PC-3 (cell line): ENCODE data around the gene HLA-DOB. TPM values are rescaled to one million over a fixed set of nuclear protein-coding genes. Genes with fewer than 3 reads are reported as not detected.

Experiments used
- ATAC-seq: fragments of 200-7000 bp; cut with Tn5 transposase; 2 replicates; pipeline ENCODE4 v1.9.1; 2020; ENCODE audit warnings: mild to moderate bottlenecking, moderate library complexity
- BruUV-seq: library from RNA; stranded (reverse); fragments of 400-500 nt; replicated peaks from 2 replicates; lab custom pipeline; 2021; lab: Mats Ljungman, UMichigan
- CTCF ChIA-PET: fragments of 300-600 bp; sonication (Branson Sonifier 250); formaldehyde crosslinking; loops from one replicate; lab custom pipeline; 2022; ENCODE audit warnings: antibody characterized with exemption; lab: Charles Lee
- POLR2A ChIA-PET: fragments of 300-600 bp; sonication (Branson Sonifier 250); formaldehyde crosslinking; loops from one replicate; lab custom pipeline; 2022; ENCODE audit warnings: antibody characterized with exemption; ENCODE audit not compliant: unreplicated experiment; lab: Charles Lee
- DNase-seq: peaks from one replicate; pipeline ENCODE4 v3.0.0-alpha.2; 2015
- H2AFZ ChIP-seq: fragments of 300-600 bp; sonication (generic); 2 replicates; pipeline ENCODE4 v1.6.0; 2016; ENCODE audit warnings: antibody characterized with exemption, low read length
- H3F3A ChIP-seq: fragments of 300-600 bp; sonication (generic); one replicate; pipeline ENCODE4 v1.6.0; 2017; ENCODE audit warnings: antibody characterized with exemption, low read length, control low read depth, mild to moderate bottlenecking; ENCODE audit not compliant: unreplicated experiment
- H3K27ac ChIP-seq: fragments of 300-600 bp; sonication (generic); 2 replicates; pipeline ENCODE4 v1.5.1; 2016; ENCODE audit warnings: mild to moderate bottlenecking, low read length
- H3K27me3 ChIP-seq: fragments of 300-600 bp; sonication (generic); 2 replicates; pipeline ENCODE4 v1.6.1; 2016; ENCODE audit warnings: low read length, mixed read lengths
- H3K36me3 ChIP-seq: fragments of 300-600 bp; sonication (generic); 2 replicates; pipeline ENCODE4 v1.6.1; 2016; ENCODE audit warnings: low read depth, mixed run types, low read length, mixed read lengths
- H3K4me1 ChIP-seq: fragments of 300-600 bp; sonication (generic); 2 replicates; pipeline ENCODE4 v1.5.1; 2016; ENCODE audit warnings: low read length; ENCODE audit not compliant: insufficient read depth
- H3K4me2 ChIP-seq: fragments of 300-600 bp; sonication (generic); 2 replicates; pipeline ENCODE4 v1.6.0; 2016; ENCODE audit warnings: low read length
- H3K4me3 ChIP-seq: fragments of 300-600 bp; sonication (generic); 2 replicates; pipeline ENCODE4 v1.5.1; 2016; ENCODE audit warnings: mild to moderate bottlenecking, low read length, mixed read lengths
- H3K79me2 ChIP-seq: fragments of 300-600 bp; sonication (generic); 2 replicates; pipeline ENCODE4 v1.6.1; 2017; ENCODE audit warnings: low read length, mixed read lengths
- H3K9ac ChIP-seq: fragments of 300-600 bp; sonication (generic); 2 replicates; pipeline ENCODE4 v1.6.0; 2016; ENCODE audit warnings: mild to moderate bottlenecking, low read length
- H3K9me2 ChIP-seq: fragments of 300-600 bp; sonication (generic); replicated peaks from 2 replicates; pipeline ENCODE4 v1.6.1; 2016; ENCODE audit warnings: mixed run types, low read length, mixed read lengths
- H3K9me3 ChIP-seq: fragments of 300-600 bp; sonication (generic); 2 replicates; pipeline ENCODE4 v1.6.1; 2016; ENCODE audit warnings: low read length, mixed read lengths
- H4K20me1 ChIP-seq: fragments of 300-600 bp; sonication (generic); 2 replicates; pipeline ENCODE4 v1.6.1; 2016; ENCODE audit warnings: low read length, mixed read lengths
- CTCF ChIP-seq: fragments of 300-600 bp; sonication (generic); conservative IDR thresholded peaks from 2 replicates; pipeline ENCODE4 v1.5.1; 2017; ENCODE audit warnings: antibody characterized with exemption, low read depth, mild to moderate bottlenecking, low read length
- EZH2 ChIP-seq: fragments of 300-600 bp; sonication (generic); IDR thresholded peaks from one replicate; pipeline ENCODE4 v1.6.1; 2017; ENCODE audit warnings: antibody characterized with exemption, mild to moderate bottlenecking, low read length; ENCODE audit not compliant: unreplicated experiment
- EZH2phosphoT487 ChIP-seq: fragments of 300-600 bp; sonication (generic); IDR thresholded peaks from 2 replicates; pipeline ENCODE4 v1.6.1; 2018; ENCODE audit warnings: mild to moderate bottlenecking, antibody characterized with exemption, low read length, borderline replicate concordance
- intact Hi-C: fragments of 100-400 bp; cut with micrococcal nuclease; formaldehyde crosslinking; loops from 2 replicates; pipeline ENCODE4 v1.9.0; 2023
- total RNA-seq: library from RNA; depleted of rRNA; stranded (reverse); fragments of >200 nt; gene quantifications from 2 replicates; pipeline ENCODE4 v1.2.3, GENCODE V29; 2014

Gene HLA-DOB
- total RNA-seq, 1 experiment from 2014 or later: 0.29 TPM

GRCh38 chr6:32803416-32803815 lies 13.4 kb downstream of the HLA-DOB start:
- CTCF ChIA-PET: no interaction called here
- ATAC-seq: no peak
- H3K79me2 ChIP-seq: no peaks in the 10 kb centered on the region
- no peak overlapping the region for H3K9ac ChIP-seq
- no peak overlapping the region for H3K4me2 ChIP-seq
- intact Hi-C loops: no loop called here
- H3K36me3 ChIP-seq: no peaks in the 10 kb centered on the region
- H4K20me1 ChIP-seq: no peaks in the 10 kb centered on the region
- H3K9me2 ChIP-seq: no peaks in the 10 kb centered on the region
- no peak overlapping the region for H3K27ac ChIP-seq
- H2AFZ ChIP-seq: no peak overlapping the region
- TF ChIP-seq EZH2phosphoT487 (no peak), EZH2 (no peak), CTCF (no peak)
- no peak for DNase-seq
- H3F3A ChIP-seq: no peaks in the 10 kb centered on the region
- peaks cover 65% of the 10 kb centered on the region for H3K27me3 ChIP-seq
- H3K4me1 ChIP-seq: no peaks in the 10 kb centered on the region; the same call in 1 of the 2 replicates
- POLR2A ChIA-PET: no interaction called here
- H3K4me3 ChIP-seq: no peak overlapping the region
- H3K9me3 ChIP-seq: no peaks in the 10 kb centered on the region
- BruUV-seq: no TSS peak

GRCh38 chr6:32799740-32800139 lies 17.1 kb downstream of the HLA-DOB start:
- ATAC-seq (no peak), DNase-seq (no peak)
- peaks cover 77% of the 10 kb centered on the region for H3K27me3 ChIP-seq
- POLR2A ChIA-PET: no interaction called here
- no peaks in the 10 kb centered on the region for H3K9me3 ChIP-seq
- BruUV-seq: no TSS peak
- H3K27ac ChIP-seq: no peak overlapping the region
- H2AFZ ChIP-seq: no peak overlapping the region
- H3K9ac ChIP-seq: no peak overlapping the region
- H3K36me3 ChIP-seq: no peaks in the 10 kb centered on the region
- intact Hi-C loops: loop anchor here (5.0 kb wide), 1 partner anchor 367 kb away; no protein-coding TSS in a partner anchor
- no peaks in the 10 kb centered on the region for H3K79me2 ChIP-seq
- H3K4me2 ChIP-seq: no peak overlapping the region
- CTCF ChIA-PET: interaction anchor here (1.6 kb wide), 1 partner anchor 68 kb away, joined by 5 read pairs; no protein-coding TSS in a partner anchor
- no peaks in the 10 kb centered on the region for H3K4me1 ChIP-seq
- H3F3A ChIP-seq: no peaks in the 10 kb centered on the region
- H3K4me3 ChIP-seq: no peak overlapping the region
- H3K9me2 ChIP-seq: no peaks in the 10 kb centered on the region
- TF ChIP-seq CTCF (no peak), EZH2 (no peak), EZH2phosphoT487 (no peak)
- no peaks in the 10 kb centered on the region for H4K20me1 ChIP-seq

GRCh38 chr6:32799168-32799567 lies 17.6 kb downstream of the HLA-DOB start:
- ATAC-seq: no peak
- Histone ChIP-seq H3K4me2 (no peak overlapping the region), H3K9me2 (no peaks in the 10 kb centered on the region), H3K36me3 (no peaks in the 10 kb centered on the region), H3K79me2 (no peaks in the 10 kb centered on the region), H2AFZ (no peak overlapping the region), H3K4me1 (no peaks in the 10 kb centered on the region), H4K20me1 (no peaks in the 10 kb centered on the region), H3K27me3 (peaks cover 77% of the 10 kb centered on the region), H3K27ac (no peak overlapping the region), H3K4me3 (no peak overlapping the region), H3F3A (no peaks in the 10 kb centered on the region), H3K9me3 (no peaks in the 10 kb centered on the region), H3K9ac (no peak overlapping the region)
- DNase-seq: no peak
- BruUV-seq: no TSS peak
- POLR2A ChIA-PET: no interaction called here
- TF ChIP-seq EZH2phosphoT487 (no peak), EZH2 (no peak), CTCF (no peak)
- intact Hi-C loops: loop anchor here (5.0 kb wide), 1 partner anchor 367 kb away; no protein-coding TSS in a partner anchor
- CTCF ChIA-PET: interaction anchor here (0.6 to 1.6 kb wide), 2 partner anchors 69 to 134 kb away, joined by 3 to 5 read pairs; no protein-coding TSS in a partner anchor
